H1 (cell line): ENCODE results near the gene CCDC171.

Source experiments
- EP300 ChIP-seq, 2 experiments: IDR thresholded peaks; 1 replicate in 1 of 2; 2 replicates in 1 of 2; pipeline ENCODE4 v1.6.1; 2011 to 2012; ENCODE audit warnings: low read depth in 2 of 2, low read length in 2 of 2, mild to moderate bottlenecking in 2 of 2, borderline replicate concordance in 1 of 2, inconsistent platforms in 1 of 2, moderate library complexity in 1 of 2
- POLR2A ChIP-seq, 2 experiments: IDR thresholded peaks; 1 replicate in 1 of 2; 2 replicates in 1 of 2; pipeline ENCODE4 v1.6.1; 2011; ENCODE audit warnings: low read depth in 2 of 2, low read length in 2 of 2, mild to moderate bottlenecking in 2 of 2; ENCODE audit errors: control extremely low read depth in 1 of 2
- POLR2AphosphoS5 ChIP-seq: IDR thresholded peaks from 2 replicates; pipeline ENCODE4 v1.6.1; 2011; ENCODE audit warnings: low read depth, low read length
- SRF ChIP-seq: IDR thresholded peaks from 2 replicates; pipeline ENCODE4 v1.6.1; 2011; ENCODE audit warnings: mild to moderate bottlenecking, low read depth, low read length, moderate library complexity
- TAF7 ChIP-seq: optimal IDR thresholded peaks from 2 replicates; pipeline ENCODE3; 2011; ENCODE audit warnings: low read depth, mild to moderate bottlenecking, inconsistent platforms, low read length, moderate library complexity, borderline replicate concordance
- TCF12 ChIP-seq: IDR thresholded peaks from 2 replicates; pipeline ENCODE4 v1.6.1; 2011; ENCODE audit warnings: low read depth, mild to moderate bottlenecking, low read length
- YY1 ChIP-seq: IDR thresholded peaks from 2 replicates; pipeline ENCODE4 v1.6.1; 2011; ENCODE audit warnings: low read depth, mild to moderate bottlenecking, low read length
- ZNF274 ChIP-seq: IDR thresholded peaks from 2 replicates; pipeline ENCODE4 v1.7.0; 2012; ENCODE audit warnings: low read length, borderline replicate concordance; ENCODE audit errors: extremely low read depth
- TF ChIP-seq, protein P1 (sequence below), 3 experiments: IDR thresholded peaks; 1 replicate in 2 of 3; 2 replicates in 1 of 3; pipeline versions ENCODE4 v1.5.1 to v1.6.1; 2011; ENCODE audit warnings: low read length in 3 of 3, mild to moderate bottlenecking in 3 of 3, inconsistent platforms in 2 of 3, low read depth in 1 of 3, moderate library complexity in 1 of 3; ENCODE audit not compliant: insufficient read depth in 1 of 3; ENCODE audit errors: control extremely low read depth in 1 of 3

DNA sequence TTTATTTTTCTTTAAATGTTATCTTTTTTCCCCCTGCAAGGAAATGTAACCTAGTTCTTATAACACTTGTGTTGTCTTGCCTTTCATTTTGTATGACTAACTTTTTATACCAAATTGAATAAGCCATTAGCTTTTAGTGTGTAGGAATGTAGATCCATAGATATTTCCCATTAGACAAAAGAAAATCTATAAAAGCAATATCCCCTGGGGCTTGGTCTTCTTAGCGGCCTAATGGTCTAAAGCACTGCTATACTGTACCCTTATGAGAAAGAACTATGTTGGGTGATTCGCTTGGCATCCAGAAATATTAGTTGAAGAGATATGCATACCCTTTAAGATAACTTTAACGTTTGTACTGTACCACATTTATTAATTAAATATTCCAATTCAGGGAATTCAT is 289.2 kb downstream of the CCDC171 start:
- TF ChIP-seq SRF (no peak), EP300 (IDR thresholded peaks at IDR 0.05; ENCODE audit: borderline replicate concordance in 1 of 2, low read depth in 2 of 2, low read length in 2 of 2) (no peak), TCF12 (no peak), YY1 (no peak), POLR2AphosphoS5 (no peak), POLR2A (IDR thresholded peaks at IDR 0.05; ENCODE audit: control extremely low read depth in 1 of 2, low read depth in 2 of 2, low read length in 2 of 2) (no peak), ZNF274 (no peak), TAF7 (no peak)
- TF ChIP-seq, protein P1, sequence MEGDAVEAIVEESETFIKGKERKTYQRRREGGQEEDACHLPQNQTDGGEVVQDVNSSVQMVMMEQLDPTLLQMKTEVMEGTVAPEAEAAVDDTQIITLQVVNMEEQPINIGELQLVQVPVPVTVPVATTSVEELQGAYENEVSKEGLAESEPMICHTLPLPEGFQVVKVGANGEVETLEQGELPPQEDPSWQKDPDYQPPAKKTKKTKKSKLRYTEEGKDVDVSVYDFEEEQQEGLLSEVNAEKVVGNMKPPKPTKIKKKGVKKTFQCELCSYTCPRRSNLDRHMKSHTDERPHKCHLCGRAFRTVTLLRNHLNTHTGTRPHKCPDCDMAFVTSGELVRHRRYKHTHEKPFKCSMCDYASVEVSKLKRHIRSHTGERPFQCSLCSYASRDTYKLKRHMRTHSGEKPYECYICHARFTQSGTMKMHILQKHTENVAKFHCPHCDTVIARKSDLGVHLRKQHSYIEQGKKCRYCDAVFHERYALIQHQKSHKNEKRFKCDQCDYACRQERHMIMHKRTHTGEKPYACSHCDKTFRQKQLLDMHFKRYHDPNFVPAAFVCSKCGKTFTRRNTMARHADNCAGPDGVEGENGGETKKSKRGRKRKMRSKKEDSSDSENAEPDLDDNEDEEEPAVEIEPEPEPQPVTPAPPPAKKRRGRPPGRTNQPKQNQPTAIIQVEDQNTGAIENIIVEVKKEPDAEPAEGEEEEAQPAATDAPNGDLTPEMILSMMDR (IDR thresholded peaks at IDR 0.05; ENCODE audit: control extremely low read depth in 1 of 3, insufficient read depth in 1 of 3, low read depth in 1 of 3, low read length in 3 of 3): no peak
